Astrocyte (in vitro differentiated cells and primary cell): ENCODE results near the gene TMEM266. TPM values are rescaled to one million over a fixed set of nuclear protein-coding genes. Genes with fewer than 3 reads are reported as not detected.

Source experiments
- DNase-seq: peaks from one replicate; pipeline ENCODE4 v3.0.0-alpha.2; 2010; ENCODE audit warnings: low read depth
- FAIRE-seq: peaks from 2 replicates; lab custom pipeline; 2011; peaks lifted over from hg19 to GRCh38; lab: Jason Lieb, UNC
- H2AFZ ChIP-seq: 2 replicates; pipeline ENCODE4 v1.6.0; 2012; ENCODE audit warnings: low read depth, low read length, inconsistent platforms
- H3K27ac ChIP-seq: 2 replicates; pipeline ENCODE4 v1.5.1; 2011; ENCODE audit warnings: low read depth, low read length, inconsistent platforms
- H3K27me3 ChIP-seq: 2 replicates; pipeline ENCODE4 v1.6.0; 2011; ENCODE audit warnings: low read length, inconsistent platforms; ENCODE audit not compliant: insufficient read depth
- H3K36me3 ChIP-seq: 2 replicates; pipeline ENCODE4 v1.5.1; 2011; ENCODE audit warnings: low read length, inconsistent platforms; ENCODE audit not compliant: insufficient read depth
- H3K4me1 ChIP-seq: 2 replicates; pipeline ENCODE4 v1.5.1; 2011; ENCODE audit warnings: low read length, inconsistent platforms; ENCODE audit not compliant: insufficient read depth
- H3K4me2 ChIP-seq: 2 replicates; pipeline ENCODE4 v1.6.0; 2012; ENCODE audit warnings: low read length, inconsistent platforms
- H3K4me3 ChIP-seq: 2 replicates; pipeline ENCODE4 v1.5.1; 2011; ENCODE audit warnings: low read depth, mild to moderate bottlenecking, low read length, inconsistent platforms; ENCODE audit not compliant: insufficient read depth
- H3K79me2 ChIP-seq: 2 replicates; pipeline ENCODE4 v1.6.0; 2012; ENCODE audit warnings: mild to moderate bottlenecking, low read length, inconsistent platforms; ENCODE audit not compliant: insufficient read depth
- H3K9ac ChIP-seq: 2 replicates; pipeline ENCODE4 v1.6.0; 2012; ENCODE audit warnings: mild to moderate bottlenecking, low read length, inconsistent platforms
- H3K9me3 ChIP-seq: 2 replicates; pipeline ENCODE4 v1.5.1; 2012; ENCODE audit warnings: low read depth, mild to moderate bottlenecking, low read length, inconsistent platforms; ENCODE audit not compliant: insufficient read depth
- H4K20me1 ChIP-seq: 2 replicates; pipeline ENCODE4 v1.6.0; 2012; ENCODE audit warnings: low read length, inconsistent platforms; ENCODE audit not compliant: insufficient read depth
- H3K27ac Mint-ChIP-seq: one replicate; pipeline ENCODE4 v1.8.0; 2021; ENCODE audit warnings: mild to moderate bottlenecking, mixed read lengths; ENCODE audit not compliant: unreplicated experiment
- H3K27me3 Mint-ChIP-seq: one replicate; pipeline ENCODE4 v1.8.0; 2021; ENCODE audit warnings: low read depth, mixed read lengths; ENCODE audit not compliant: unreplicated experiment
- H3K36me3 Mint-ChIP-seq: one replicate; pipeline ENCODE4 v1.8.0; 2021; ENCODE audit warnings: low read depth, mixed read lengths; ENCODE audit not compliant: unreplicated experiment
- H3K4me1 Mint-ChIP-seq: one replicate; pipeline ENCODE4 v1.8.0; 2021; ENCODE audit warnings: low read depth, mixed read lengths; ENCODE audit not compliant: unreplicated experiment
- H3K4me3 Mint-ChIP-seq: one replicate; pipeline ENCODE4 v1.8.0; 2021; ENCODE audit warnings: mild to moderate bottlenecking, moderate library complexity, mixed read lengths; ENCODE audit not compliant: unreplicated experiment
- H3K9me3 Mint-ChIP-seq: one replicate; pipeline ENCODE4 v1.8.0; 2021; ENCODE audit warnings: mild to moderate bottlenecking, mixed read lengths; ENCODE audit not compliant: unreplicated experiment
- EZH2 ChIP-seq: IDR thresholded peaks from 2 replicates; pipeline ENCODE4 v1.6.1; 2012; ENCODE audit warnings: mild to moderate bottlenecking, low read length, inconsistent platforms; ENCODE audit not compliant: insufficient read depth
- total RNA-seq: library from RNA; stranded (reverse); gene quantifications from 2 replicates; pipeline ENCODE4 v1.2.1, GENCODE V29; 2021
- TF ChIP-seq, protein P1 (sequence below): IDR thresholded peaks from 2 replicates; pipeline ENCODE4 v1.5.1; 2011; ENCODE audit warnings: low read depth, mild to moderate bottlenecking, inconsistent platforms, low read length, moderate library complexity; ENCODE audit not compliant: insufficient read depth

Gene TMEM266
- total RNA-seq, 1 donor from 2014 or later, result 0.36 TPM

DNA sequence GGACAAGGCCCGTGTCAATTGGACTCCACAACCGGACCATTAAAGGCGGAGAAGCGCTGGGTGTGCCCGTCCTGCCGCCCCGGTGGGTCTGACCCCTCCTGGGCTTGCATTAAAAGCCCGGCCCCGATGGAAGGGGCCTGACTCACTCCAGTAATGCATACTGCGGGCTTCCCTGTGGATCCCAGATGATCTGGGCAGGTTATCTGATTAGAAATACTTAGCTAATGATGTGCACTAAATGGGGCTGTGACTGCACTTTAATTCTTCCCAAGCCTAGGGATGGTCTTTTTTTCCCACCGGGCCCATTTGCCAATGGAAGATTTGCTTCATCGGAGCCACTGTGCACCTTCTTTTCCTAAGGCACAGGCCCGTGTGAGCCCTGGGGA lies 124.9 kb downstream of the TMEM266 start:
- Histone ChIP-seq H3K27me3 (peaks cover 8% of the 10 kb centered on the region), H4K20me1 (no peaks in the 10 kb centered on the region), H2AFZ (no peak overlapping the region), H3K4me2 (no peak overlapping the region), H3K4me3 (no peak overlapping the region), H3K79me2 (no peaks in the 10 kb centered on the region), H3K4me1 (peaks cover 10% of the 10 kb centered on the region), H3K27ac (no peak overlapping the region), H3K36me3 (no peaks in the 10 kb centered on the region), H3K9me3 (no peaks in the 10 kb centered on the region), H3K9ac (no peak overlapping the region)
- H3K36me3 Mint-ChIP-seq, result no peaks in the 10 kb centered on the region
- TF ChIP-seq, protein P1, sequence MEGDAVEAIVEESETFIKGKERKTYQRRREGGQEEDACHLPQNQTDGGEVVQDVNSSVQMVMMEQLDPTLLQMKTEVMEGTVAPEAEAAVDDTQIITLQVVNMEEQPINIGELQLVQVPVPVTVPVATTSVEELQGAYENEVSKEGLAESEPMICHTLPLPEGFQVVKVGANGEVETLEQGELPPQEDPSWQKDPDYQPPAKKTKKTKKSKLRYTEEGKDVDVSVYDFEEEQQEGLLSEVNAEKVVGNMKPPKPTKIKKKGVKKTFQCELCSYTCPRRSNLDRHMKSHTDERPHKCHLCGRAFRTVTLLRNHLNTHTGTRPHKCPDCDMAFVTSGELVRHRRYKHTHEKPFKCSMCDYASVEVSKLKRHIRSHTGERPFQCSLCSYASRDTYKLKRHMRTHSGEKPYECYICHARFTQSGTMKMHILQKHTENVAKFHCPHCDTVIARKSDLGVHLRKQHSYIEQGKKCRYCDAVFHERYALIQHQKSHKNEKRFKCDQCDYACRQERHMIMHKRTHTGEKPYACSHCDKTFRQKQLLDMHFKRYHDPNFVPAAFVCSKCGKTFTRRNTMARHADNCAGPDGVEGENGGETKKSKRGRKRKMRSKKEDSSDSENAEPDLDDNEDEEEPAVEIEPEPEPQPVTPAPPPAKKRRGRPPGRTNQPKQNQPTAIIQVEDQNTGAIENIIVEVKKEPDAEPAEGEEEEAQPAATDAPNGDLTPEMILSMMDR, result no peak
- no peak for TF ChIP-seq EZH2
- DNase-seq (no peak), FAIRE-seq (no peak)
- peaks cover 11% of the 10 kb centered on the region for H3K27me3 Mint-ChIP-seq
- no peak overlapping the region for H3K27ac Mint-ChIP-seq
- peaks cover 2% of the 10 kb centered on the region for H3K9me3 Mint-ChIP-seq
- H3K4me1 Mint-ChIP-seq, result peaks cover 10% of the 10 kb centered on the region
- no peak overlapping the region for H3K4me3 Mint-ChIP-seq

DNA sequence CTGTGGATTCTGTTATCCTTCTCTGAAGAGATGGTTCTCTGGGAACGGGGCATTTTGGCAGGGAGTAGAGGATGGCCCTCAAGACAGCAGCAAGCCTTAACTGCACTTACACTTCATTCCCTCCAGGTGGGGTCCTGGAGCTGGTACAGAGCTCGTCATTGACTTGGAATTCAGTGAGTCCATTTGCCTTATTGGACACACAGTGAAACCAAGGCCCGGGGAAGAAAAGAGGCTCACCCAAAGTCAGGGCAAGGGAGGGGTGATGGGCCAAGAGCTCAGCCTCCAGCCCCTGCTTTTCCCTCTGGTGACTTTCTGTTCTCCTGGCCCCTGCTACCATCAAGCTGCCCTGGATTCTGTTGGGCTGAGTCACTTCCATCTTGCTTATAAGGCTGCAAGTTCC lies 125.9 kb downstream of the TMEM266 start:
- Histone ChIP-seq H3K9me3 (no peaks in the 10 kb centered on the region), H4K20me1 (no peaks in the 10 kb centered on the region), H3K4me2 (peak overlapping the region; percentile 59), H2AFZ (peak overlapping the region; percentile 13), H3K27me3 (peaks cover 10% of the 10 kb centered on the region), H3K4me1 (peaks cover 13% of the 10 kb centered on the region), H3K4me3 (no peak overlapping the region), H3K36me3 (no peaks in the 10 kb centered on the region), H3K9ac (no peak overlapping the region), H3K79me2 (no peaks in the 10 kb centered on the region), H3K27ac (no peak overlapping the region)
- Mint-ChIP-seq H3K9me3 (peaks cover 2% of the 10 kb centered on the region), H3K27ac (peak overlapping the region; percentile 7), H3K27me3 (peaks cover 19% of the 10 kb centered on the region), H3K4me3 (no peak overlapping the region), H3K36me3 (no peaks in the 10 kb centered on the region), H3K4me1 (peaks cover 10% of the 10 kb centered on the region)
- FAIRE-seq (no peak), DNase-seq (peak; percentile 49)
- no peak for TF ChIP-seq EZH2
- TF ChIP-seq, protein P1, result peak; percentile 53

DNA sequence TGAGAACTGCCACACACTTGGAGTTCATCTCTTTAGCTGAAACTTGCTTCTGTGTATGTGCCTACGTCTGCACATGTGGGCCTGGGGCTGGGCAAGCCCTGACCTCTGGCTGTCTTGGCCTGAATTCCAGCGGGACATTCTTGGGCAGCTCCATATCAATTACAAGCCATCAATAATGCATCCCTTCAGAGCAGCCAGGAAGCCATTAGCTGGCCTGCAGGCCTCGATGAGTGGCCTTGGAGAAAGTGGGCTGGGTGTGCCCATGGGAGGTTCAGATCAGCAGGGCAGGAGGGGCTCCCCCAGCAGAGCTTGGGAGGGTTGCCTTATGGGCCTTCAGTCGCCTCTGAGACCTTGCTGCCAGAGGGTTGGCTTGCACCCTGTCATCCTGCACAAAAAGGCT lies 127.4 kb downstream of the TMEM266 start:
- Histone ChIP-seq H3K36me3 (no peaks in the 10 kb centered on the region), H3K4me1 (peaks cover 13% of the 10 kb centered on the region), H3K9me3 (no peaks in the 10 kb centered on the region), H3K79me2 (no peaks in the 10 kb centered on the region), H3K27me3 (peaks cover 10% of the 10 kb centered on the region), H2AFZ (no peak overlapping the region), H3K27ac (no peak overlapping the region), H4K20me1 (no peaks in the 10 kb centered on the region), H3K4me3 (no peak overlapping the region), H3K4me2 (no peak overlapping the region), H3K9ac (no peak overlapping the region)
- no peak for FAIRE-seq
- H3K9me3 Mint-ChIP-seq, result peaks cover 2% of the 10 kb centered on the region
- no peak overlapping the region for H3K27ac Mint-ChIP-seq
- no peak for DNase-seq
- peaks cover 20% of the 10 kb centered on the region for H3K27me3 Mint-ChIP-seq
- peaks cover 10% of the 10 kb centered on the region for H3K4me1 Mint-ChIP-seq
- no peaks in the 10 kb centered on the region for H3K36me3 Mint-ChIP-seq
- TF ChIP-seq EZH2, result no peak
- TF ChIP-seq, protein P1, result no peak
- no peak overlapping the region for H3K4me3 Mint-ChIP-seq
